HEK293T (cell line): ENCODE results near the gene WNK1.

Source experiments
- BHLHE40 ChIP-seq: fragments of 450-650 bp; IDR thresholded peaks from 2 replicates; pipeline ENCODE4 v1.6.1; 2016; ENCODE audit warnings: mild to moderate bottlenecking, moderate library complexity, borderline replicate concordance
- FOXK2 ChIP-seq: fragments of 450-650 bp; IDR thresholded peaks from 2 replicates; pipeline ENCODE4 v1.6.1; 2016; ENCODE audit warnings: mild to moderate bottlenecking
- SP1 ChIP-seq: fragments of 450-650 bp; IDR thresholded peaks from 2 replicates; pipeline ENCODE4 v1.6.1; 2017

- TF ChIP-seq BHLHE40 (no peak), FOXK2 (no peak), SP1 (no peak)
Measured at GRCh38 chr12:863285-863684, 110.9 kb downstream of the WNK1 start.
